ENCODE data around the gene CSF1.

CSF1 gene

GRCh38 chr1:109895720-109896504 lies 14.7 kb upstream of the CSF1 start:
- H3K4me3 ChIP-seq (ENCODE audit: low read depth, low read length): no peak overlapping the region
- no peak for DNase-seq (ENCODE audit: low read depth)
- TF ChIP-seq, protein P1, sequence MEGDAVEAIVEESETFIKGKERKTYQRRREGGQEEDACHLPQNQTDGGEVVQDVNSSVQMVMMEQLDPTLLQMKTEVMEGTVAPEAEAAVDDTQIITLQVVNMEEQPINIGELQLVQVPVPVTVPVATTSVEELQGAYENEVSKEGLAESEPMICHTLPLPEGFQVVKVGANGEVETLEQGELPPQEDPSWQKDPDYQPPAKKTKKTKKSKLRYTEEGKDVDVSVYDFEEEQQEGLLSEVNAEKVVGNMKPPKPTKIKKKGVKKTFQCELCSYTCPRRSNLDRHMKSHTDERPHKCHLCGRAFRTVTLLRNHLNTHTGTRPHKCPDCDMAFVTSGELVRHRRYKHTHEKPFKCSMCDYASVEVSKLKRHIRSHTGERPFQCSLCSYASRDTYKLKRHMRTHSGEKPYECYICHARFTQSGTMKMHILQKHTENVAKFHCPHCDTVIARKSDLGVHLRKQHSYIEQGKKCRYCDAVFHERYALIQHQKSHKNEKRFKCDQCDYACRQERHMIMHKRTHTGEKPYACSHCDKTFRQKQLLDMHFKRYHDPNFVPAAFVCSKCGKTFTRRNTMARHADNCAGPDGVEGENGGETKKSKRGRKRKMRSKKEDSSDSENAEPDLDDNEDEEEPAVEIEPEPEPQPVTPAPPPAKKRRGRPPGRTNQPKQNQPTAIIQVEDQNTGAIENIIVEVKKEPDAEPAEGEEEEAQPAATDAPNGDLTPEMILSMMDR (IDR thresholded peaks at IDR 0.05; ENCODE audit: insufficient read depth, low read depth, low read length, missing control alignments): no peak

DNA sequence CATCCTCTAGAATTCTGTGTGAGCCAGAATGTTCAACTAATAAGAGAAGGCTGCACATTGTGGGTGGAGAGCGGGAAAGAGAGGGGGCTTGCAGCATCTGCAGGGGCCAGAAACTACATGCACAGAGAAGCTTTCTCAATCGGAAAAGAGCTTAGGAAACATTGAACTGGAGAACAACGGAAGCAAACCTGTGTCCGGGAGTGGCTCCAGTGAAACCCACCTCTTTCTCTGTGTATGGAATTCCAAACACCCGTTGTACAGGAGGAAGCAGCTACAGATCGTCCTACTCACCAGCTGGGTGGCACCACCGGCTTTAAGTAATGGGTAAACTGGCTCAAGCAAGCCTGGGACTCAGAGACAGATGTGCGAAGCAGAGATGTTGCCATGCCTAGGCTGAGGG lies 14.0 kb upstream of the CSF1 start:
- DNase-seq (ENCODE audit: low read depth): no peak
- TF ChIP-seq, protein P1 (IDR thresholded peaks at IDR 0.05; ENCODE audit: insufficient read depth, low read depth, low read length, missing control alignments): no peak
- H3K4me3 ChIP-seq (ENCODE audit: low read depth, low read length): no peak overlapping the region

GRCh38 chr1:109897259-109897955 lies 13.2 kb upstream of the CSF1 start:
- TF ChIP-seq, protein P1 (IDR thresholded peaks at IDR 0.05; ENCODE audit: insufficient read depth, low read depth, low read length, missing control alignments): no peak
- no peak for DNase-seq (ENCODE audit: low read depth)
- no peak overlapping the region for H3K4me3 ChIP-seq (ENCODE audit: low read depth, low read length)

- DNase-seq (ENCODE audit: low read depth): no peak
- TF ChIP-seq, protein P1 (IDR thresholded peaks at IDR 0.05; ENCODE audit: insufficient read depth, low read depth, low read length, missing control alignments): no peak
- H3K4me3 ChIP-seq (ENCODE audit: low read depth, low read length): no peak overlapping the region
Measured at GRCh38 chr1:109898842-109899241, 11.8 kb upstream of the CSF1 start.

- H3K4me3 ChIP-seq (ENCODE audit: low read depth, low read length): no peak overlapping the region
- DNase-seq (ENCODE audit: low read depth): no peak
- TF ChIP-seq, protein P1 (IDR thresholded peaks at IDR 0.05; ENCODE audit: insufficient read depth, low read depth, low read length, missing control alignments): no peak
Measured at GRCh38 chr1:109901141-109901523, 9.5 kb upstream of the CSF1 start.

DNA sequence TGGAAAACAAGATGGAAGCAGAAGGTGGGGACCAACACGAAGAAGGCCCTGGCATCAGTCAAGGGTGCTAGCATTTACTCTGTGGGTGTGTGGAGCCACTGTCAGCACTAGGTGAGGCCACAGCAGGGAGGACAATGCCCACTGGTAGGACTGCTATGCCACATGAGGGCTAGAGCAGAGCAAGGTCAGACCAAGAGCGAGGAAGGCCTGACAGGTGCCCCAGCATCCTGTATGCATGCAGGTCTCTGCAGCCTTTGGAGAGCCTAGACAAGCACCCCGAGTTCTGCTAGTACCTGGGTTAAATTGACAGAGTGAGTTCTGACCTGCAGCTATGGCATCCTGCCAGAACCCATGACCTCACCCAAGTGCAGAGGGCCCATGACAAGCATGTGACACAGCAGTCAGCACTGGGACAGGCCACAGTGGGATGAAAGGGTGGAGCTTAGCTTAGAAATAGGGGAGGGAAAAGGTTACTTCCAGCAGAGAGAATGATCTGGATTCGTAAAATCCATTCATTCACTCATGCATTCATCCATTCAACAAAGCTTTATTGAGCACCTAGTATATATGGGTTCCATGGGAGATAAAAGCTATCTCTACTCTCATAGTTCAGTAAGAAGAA lies 9.0 kb upstream of the CSF1 start:
- no peak overlapping the region for H3K4me3 ChIP-seq (ENCODE audit: low read depth, low read length)
- DNase-seq (ENCODE audit: low read depth): peak; percentile 34
- TF ChIP-seq, protein P1 (IDR thresholded peaks at IDR 0.05; ENCODE audit: insufficient read depth, low read depth, low read length, missing control alignments): no peak

Measured in GM12865 (cell line).